ENCODE results near the gene LRRC58.

Gene LRRC58

GRCh38 chr3:120348991-120349854, at the start of gene LRRC58:
Gene LRRC58 (minus strand): TSS chr3:120349354. CDS start chr3:120349243, 111 bp downstream.
- peak; percentile 4 for TF ChIP-seq CTCF (IDR thresholded peaks at IDR 0.05; ENCODE audit: low read depth, low read length, missing control alignments)
- peak within 1 kb of the TSS; percentile 72 for H3K4me3 ChIP-seq (replicated peaks; ENCODE audit: low read depth, low read length)
- peak; percentile 66 for DNase-seq (ENCODE audit: extremely low read depth, low read depth)

GRCh38 chr3:120396469-120396868, 47.3 kb upstream of the LRRC58 start:
- no peak overlapping the region for H3K4me3 ChIP-seq (replicated peaks; ENCODE audit: low read depth, low read length)
- DNase-seq (ENCODE audit: extremely low read depth, low read depth), result no peak
- TF ChIP-seq CTCF (IDR thresholded peaks at IDR 0.05; ENCODE audit: low read depth, low read length, missing control alignments), result no peak

GRCh38 chr3:120394347-120394746, 45.2 kb upstream of the LRRC58 start:
- TF ChIP-seq CTCF (IDR thresholded peaks at IDR 0.05; ENCODE audit: low read depth, low read length, missing control alignments), result no peak
- H3K4me3 ChIP-seq (replicated peaks; ENCODE audit: low read depth, low read length), result no peak overlapping the region
- no peak for DNase-seq (ENCODE audit: extremely low read depth, low read depth)

- no peak overlapping the region for H3K4me3 ChIP-seq (replicated peaks; ENCODE audit: low read depth, low read length)
- DNase-seq (ENCODE audit: extremely low read depth, low read depth), result no peak
- no peak for TF ChIP-seq CTCF (IDR thresholded peaks at IDR 0.05; ENCODE audit: low read depth, low read length, missing control alignments)
These were observed 44.6 kb upstream of the LRRC58 start for GRCh38 chr3:120393761-120394160.

- no peak for DNase-seq (ENCODE audit: extremely low read depth, low read depth)
- H3K4me3 ChIP-seq (replicated peaks; ENCODE audit: low read depth, low read length), result no peak overlapping the region
- no peak for TF ChIP-seq CTCF (IDR thresholded peaks at IDR 0.05; ENCODE audit: low read depth, low read length, missing control alignments)
These were observed 44.1 kb upstream of the LRRC58 start for GRCh38 chr3:120393243-120393642.

- DNase-seq (ENCODE audit: extremely low read depth, low read depth), result no peak
- no peak for TF ChIP-seq CTCF (IDR thresholded peaks at IDR 0.05; ENCODE audit: low read depth, low read length, missing control alignments)
- no peak overlapping the region for H3K4me3 ChIP-seq (replicated peaks; ENCODE audit: low read depth, low read length)
These were observed 33.8 kb upstream of the LRRC58 start for GRCh38 chr3:120382941-120383447.

All from HFF-Myc (cell line).